GM20431 (cell line): Measurements from ENCODE around the gene CCDC9.

ENCODE experiments used
- in situ Hi-C: fragments of 300-500 bp; cut with MseI, MboI; formaldehyde crosslinking; loops from one replicate; pipeline ENCODE4 v1.15.0; 2020; ENCODE audit warnings: low sequenced_read_pairs; ENCODE audit not compliant: unreplicated experiment

Gene CCDC9

DNA sequence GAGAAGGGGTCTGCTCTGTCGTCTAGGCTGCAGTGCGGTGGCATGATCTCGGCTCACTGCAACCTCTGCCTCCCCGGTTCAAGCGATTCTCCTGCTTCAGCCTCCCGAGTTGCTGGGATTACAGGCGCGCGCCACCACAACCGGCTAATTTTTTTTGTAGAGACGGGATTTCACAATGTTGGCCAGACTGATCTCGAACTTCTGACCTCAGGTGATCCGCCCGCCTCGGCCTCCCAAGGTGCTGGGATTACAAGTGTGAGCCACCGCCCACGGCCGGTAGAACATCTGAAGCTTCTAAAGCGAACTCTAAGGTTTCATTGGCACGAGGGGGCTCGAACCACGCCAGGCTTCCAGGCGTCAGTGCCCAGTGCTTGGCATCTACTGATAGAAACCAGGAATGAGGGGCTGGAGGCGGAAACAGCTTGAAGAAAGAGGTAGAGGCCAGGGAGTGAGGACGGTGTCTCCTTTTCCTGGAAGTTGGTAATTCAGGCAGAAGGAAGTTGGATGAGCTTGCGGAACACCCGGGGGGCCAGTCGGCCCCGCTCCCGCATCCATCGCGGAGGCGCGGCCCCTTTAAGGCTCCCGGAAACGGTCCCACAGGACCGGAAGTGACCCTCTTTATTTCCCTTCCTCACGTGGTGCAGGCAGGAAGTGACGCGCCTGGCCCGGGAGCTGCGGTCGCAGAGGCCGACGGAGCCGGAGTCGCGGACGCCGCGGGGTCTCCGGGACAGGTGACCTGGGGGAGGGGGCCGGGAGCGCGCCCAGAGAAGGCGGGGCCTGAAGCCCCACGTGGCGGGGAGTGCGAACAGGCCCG, at the start of gene CCDC9:
Gene CCDC9 (plus strand): TSS at position 647 of the 814 bp plus-strand sequence. CDS start 1,876 bp downstream, outside the sequence.
- in situ Hi-C loops, result no loop called here

DNA sequence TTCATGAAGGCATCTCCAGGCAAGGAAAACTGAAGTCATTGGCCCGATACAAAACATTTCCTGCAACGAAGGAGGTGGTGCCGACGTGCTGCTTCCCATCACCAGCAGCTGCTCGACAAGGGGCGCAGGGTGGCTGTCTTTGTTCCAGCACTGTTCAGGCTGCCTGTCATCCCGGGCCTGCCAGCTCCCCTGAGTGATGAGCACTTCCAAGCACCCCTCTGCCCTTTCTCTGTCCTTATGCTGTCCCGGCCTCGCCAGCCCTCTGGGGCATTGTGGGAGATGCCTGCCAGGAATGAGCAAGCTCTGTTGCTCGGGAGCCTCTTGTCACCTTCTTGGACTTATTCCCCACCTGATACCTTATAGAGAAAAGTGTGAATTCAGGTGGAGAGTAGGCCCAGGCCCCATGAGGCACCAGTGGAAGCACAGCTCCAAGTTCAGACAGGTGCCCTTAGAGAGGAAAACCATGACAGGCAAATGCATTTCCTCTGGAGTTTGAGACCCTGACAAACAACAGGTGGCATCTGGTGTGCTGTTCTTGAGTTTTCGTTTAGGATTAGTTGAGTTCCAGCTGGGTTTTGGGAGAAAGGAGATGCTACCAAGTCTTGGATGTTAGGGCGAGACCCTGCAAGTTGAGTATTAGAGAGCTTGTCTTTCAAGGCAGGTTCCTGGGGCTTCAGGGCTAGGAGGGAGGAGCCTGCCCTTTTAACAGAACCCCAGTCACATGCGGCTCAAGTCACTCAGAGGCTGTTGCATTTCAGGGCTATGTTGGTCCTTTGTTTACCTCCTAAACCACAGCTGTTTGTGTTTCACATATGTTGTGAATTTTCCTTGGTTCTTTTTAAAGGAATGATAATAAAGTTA, 46.8 kb upstream of the CCDC9 start:
- in situ Hi-C loops, result no loop called here

- in situ Hi-C loops, result no loop called here
Measured at GRCh38 chr19:47210180-47210490, 46.2 kb upstream of the CCDC9 start.

DNA sequence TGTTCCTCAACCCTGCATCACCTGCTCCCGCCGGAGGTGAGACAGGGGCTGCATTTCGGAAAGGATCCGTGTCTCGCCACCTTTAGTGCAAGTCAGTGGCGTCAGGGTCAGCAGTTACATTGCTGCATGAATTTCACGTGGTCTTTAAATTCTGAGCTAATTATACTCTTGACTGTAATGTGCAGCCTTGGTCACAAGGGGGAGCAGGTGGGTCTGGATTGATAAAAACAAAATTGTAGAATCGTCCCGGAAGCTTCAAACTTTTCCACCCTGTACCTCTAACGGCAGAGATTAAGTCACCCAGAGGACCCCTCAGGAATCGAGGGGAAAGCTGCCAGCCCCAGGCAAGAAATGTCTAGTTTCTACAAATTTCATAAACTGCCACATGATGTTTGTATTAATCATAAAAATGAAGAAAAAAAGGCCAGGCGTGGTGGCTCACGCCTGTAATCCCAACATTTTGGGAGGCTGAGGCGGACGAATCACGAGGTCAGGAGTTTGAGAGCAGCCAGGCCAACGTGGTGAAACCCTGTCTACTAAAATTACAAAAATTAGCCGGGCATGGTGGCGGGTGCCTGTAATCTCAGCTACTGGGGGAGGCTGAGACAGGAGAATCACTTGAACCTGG, 45.5 kb upstream of the CCDC9 start:
- in situ Hi-C loops, result no loop called here

- in situ Hi-C loops, result no loop called here
Measured at GRCh38 chr19:47215581-47215980, 40.7 kb upstream of the CCDC9 start.

DNA sequence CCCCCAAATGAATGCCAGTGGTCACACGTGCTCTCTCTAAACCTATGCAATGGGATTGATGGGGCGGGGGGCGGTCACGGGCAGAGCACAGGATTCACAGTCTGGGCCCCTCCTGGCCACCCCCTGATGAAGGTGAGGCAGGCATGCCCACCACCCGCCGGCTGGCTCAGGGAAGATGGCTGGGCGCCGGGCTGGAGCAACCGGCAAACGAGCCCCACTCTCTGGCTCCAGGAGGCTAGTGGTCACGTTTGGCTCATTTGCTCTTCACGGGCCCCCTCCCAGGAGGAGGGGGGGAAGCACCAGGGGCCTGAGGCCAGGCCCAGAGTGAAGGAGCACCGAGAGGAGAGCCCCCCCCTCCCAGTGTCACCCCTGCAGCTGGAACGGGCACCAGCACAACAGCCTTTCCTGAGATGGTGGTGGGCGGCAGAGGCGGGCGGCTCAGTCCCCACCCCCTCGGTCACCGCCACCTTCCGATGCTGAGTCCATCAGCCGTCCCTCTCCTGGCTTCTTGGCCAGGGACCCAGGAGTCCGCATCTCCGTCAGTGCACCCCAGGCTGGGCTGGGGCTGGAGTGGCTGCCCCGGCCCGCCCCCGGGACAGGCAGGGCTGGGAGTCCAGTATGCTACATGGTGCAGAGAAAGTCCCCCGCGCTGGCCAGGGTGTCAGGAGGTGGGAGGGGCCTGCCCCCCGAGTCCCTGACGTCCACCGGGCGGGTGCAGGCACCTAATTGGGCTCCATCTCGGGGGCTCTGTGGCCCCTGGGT, 35.1 kb upstream of the CCDC9 start:
- in situ Hi-C loops, result no loop called here

DNA sequence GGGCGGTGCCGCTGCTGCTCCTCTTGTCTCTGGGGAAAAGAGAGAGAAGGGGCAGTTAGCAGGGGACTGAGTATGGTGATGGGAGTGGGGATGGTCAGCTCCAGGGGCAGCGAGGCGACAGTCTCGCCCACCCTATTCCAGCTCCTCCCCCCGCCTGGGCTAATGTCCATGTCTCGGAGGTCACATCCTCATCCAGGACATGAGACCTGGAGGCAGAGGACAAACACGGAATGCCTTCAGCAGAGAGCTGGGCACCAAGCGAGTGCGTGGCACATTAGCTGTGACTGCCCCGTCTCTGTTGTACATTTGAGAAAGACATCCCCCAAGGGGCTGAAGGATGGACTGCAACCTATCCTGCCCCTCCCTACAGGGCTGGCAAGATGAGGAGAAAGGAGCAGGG, 34.4 kb upstream of the CCDC9 start:
- in situ Hi-C loops, result no loop called here

GRCh38 chr19:47225746-47226425, 30.4 kb upstream of the CCDC9 start:
- in situ Hi-C loops, result no loop called here

- in situ Hi-C loops, result no loop called here
Measured at GRCh38 chr19:47226426-47227351, 29.6 kb upstream of the CCDC9 start.

DNA sequence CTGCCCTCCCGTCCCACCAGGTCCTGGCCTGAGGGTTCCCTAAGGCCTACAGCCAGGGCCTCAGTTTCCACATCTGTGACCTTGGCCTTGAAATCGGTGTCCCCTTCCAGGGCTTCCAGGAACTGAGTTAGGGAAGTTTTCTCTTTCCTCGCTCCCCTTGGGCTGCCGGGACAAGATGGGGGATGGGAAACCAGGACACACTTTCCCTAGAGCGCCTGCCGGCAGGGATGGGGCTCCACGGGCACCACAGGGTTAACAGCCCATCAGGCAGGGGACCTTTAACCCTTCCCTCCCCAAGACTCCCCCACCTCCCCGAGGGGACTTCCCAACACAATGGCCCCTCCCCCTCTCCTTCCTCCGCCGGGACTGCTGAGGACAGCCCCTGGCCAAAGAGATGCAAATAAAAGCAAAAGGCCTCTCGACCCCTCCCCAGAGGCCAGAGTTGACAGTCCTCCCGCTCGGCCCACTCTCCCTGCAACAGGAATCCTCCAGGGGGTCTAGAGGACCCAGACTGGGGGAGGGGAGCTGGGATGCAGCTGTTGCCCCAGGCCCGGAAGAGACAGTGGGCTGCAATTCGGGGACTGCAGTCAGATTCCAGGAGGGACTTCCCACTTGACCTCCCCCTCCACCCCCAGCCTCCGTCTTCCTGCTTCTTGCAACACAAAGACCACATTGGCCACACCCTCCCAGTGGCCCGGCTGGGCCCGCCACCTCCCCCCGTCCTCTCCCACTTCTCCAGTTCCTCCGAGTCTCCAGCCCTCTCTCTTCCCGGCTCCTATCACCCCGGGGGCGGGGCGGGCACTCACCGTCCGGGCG, 28.8 kb upstream of the CCDC9 start:
- in situ Hi-C loops, result no loop called here

GRCh38 chr19:47228168-47228936, 28.0 kb upstream of the CCDC9 start:
- in situ Hi-C loops, result no loop called here

DNA sequence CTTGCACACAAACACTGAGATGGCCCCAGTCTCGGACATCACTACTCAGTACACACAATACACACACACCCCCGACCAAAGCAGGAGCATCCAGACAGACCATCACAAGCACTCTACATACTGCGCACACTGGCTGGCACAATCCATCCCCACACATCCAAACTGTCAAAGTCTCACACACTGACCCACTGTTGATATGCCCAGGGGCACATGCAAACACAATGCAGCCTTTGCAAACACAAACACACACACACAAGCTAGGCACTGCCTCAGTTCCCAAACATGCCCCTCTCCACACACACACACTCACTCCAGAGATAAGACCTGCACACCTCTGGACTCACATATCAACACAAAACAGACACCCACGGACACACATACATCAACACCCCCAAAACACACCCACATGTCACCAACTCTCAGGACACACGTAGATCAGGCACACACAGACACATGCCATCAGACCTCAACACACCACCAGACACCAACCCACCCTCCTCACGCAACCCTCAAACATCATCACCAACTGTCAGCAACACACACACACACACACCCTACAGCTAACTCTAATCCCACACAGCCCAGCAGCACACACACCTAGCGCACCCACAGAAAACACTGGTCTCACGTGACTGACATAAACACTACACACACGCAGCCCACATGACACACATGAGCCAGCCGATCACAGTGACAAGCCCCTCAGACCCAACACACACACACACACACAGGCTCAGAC, 27.2 kb upstream of the CCDC9 start:
- in situ Hi-C loops, result no loop called here

GRCh38 chr19:47229676-47230053, 26.7 kb upstream of the CCDC9 start:
- in situ Hi-C loops, result no loop called here

DNA sequence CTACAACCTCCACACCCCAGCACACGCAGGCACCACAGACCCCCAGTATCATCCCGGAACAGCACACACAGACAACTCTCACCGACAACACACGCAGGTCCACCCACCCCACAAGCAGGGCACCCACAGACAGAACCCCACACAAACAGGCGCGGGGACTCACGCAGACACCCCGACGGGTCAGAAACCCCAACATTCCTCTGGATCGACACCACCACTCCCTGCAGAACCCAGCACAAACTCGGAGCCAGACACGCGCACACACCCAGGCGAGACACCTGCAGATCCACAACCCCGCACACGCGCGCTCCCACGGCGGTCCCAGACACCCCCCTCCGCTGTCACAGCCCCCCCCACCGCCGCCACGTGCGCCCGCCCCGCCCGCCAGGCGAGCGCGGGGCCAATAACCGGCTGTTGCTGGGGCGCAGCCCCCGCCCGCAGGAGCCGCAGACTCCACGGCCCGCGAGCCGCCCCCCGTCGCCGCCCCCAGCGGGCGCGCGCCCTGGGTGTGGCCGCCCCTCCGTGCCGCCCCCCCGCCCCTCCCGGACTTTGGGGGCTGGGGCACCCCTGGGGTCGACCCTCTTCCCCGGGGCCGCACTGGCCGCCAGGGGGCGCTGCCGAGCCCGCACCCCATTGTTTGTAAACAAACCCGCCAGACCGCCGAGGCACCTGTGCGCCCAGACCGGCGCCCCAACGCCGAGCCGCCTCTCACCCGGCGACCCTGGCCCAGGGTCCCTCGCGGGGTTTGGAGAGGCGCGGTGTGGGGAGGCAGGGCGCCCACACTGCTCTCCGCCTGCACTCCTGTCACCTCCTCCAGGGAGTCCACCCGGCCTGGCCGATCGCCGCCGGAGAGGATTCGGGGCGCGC, 26.0 kb upstream of the CCDC9 start:
- in situ Hi-C loops, result no loop called here

DNA sequence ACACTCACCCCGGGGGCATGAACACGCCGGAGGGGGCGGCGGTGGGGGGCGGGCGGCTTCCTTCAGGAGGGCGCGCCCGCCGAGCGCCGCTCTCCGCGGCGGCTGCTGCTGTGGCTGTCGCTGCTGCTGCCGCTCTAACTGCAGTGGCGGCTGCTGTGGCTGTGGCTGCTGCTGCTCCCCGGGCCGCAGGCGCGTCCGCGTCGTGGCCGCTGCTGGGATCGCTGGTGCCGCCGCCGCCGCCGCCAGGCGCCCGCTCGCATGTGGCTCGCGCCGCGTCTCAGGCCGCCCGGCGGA, 25.5 kb upstream of the CCDC9 start, which contains the start of gene BBC3:
Gene BBC3 (minus strand): TSS at position 279 of the 294 bp plus-strand sequence. CDS start 2,768 bp downstream, outside the sequence.
- in situ Hi-C loops, result no loop called here
